Measurements from ENCODE around the gene LYRM2. TPM values are rescaled to one million over a fixed set of nuclear protein-coding genes. Genes with fewer than 3 reads are reported as not detected.

The LYRM2 gene
- total and polyA plus RNA-seq, 9 of the 15 experiments (the other 6 are each of a cell fraction or from before 2014, with no cell fraction given): 13.9 to 115 (median 42.9) TPM

GRCh38 chr6:89638320-89639195, at the start of gene LYRM2 (continued):
- TF ChIP-seq SIN3B (IDR thresholded peaks at IDR 0.05; ENCODE audit: low read depth) (0 out of 2 replicates have a peak, but pooled peaks have one; percentile 64), CREB3L1 (IDR thresholded peaks at IDR 0.05; ENCODE audit: borderline replicate concordance, low read depth) (peak; percentile 13; the same call in 1 of the 2 replicates), MXI1 (IDR thresholded peaks at IDR 0.05; ENCODE audit: low read depth, low read length) (no peak), E2F3 (CRISPR knock-in tag; IDR thresholded peaks at IDR 0.05) (peak; percentile 75; the same call in 1 of the 2 replicates), C11orf30 (IDR thresholded peaks at IDR 0.05; ENCODE audit: low read depth) (peak; percentile 65; the same call in 1 of the 2 replicates), TSC22D4 (tag; IDR thresholded peaks at IDR 0.05) (no peak), ATF1 (CRISPR knock-in tag; IDR thresholded peaks at IDR 0.05) (no peak), ATF1 (tag; IDR thresholded peaks at IDR 0.05) (peak; percentile 75), ZNF121 (CRISPR knock-in tag; conservative IDR thresholded peaks at IDR 0.05) (0 out of 2 replicates have a peak, but pooled peaks have one; percentile 11), RFX5 (IDR thresholded peaks at IDR 0.05; ENCODE audit: low read depth, low read length) (no peak), RAD21 (CRISPR knock-in tag; conservative IDR thresholded peaks at IDR 0.05 in 1 of 2, IDR thresholded peaks at IDR 0.05 in 1 of 2) (0 out of 4 replicates have a peak, but pooled peaks of 1 of the 2 experiments have one; percentile 7), CHD2 (IDR thresholded peaks at IDR 0.05; ENCODE audit: low read depth, low read length) (peak; percentile 83), CBFB (CRISPR knock-in tag; IDR thresholded peaks at IDR 0.05) (0 out of 2 replicates have a peak, but pooled peaks have one; percentile 20), HDAC1 (IDR thresholded peaks at IDR 0.05) (peak in 1 of 2 experiments; percentile 80; a peak in 1 of 4 replicates), NFE2L1 (tag; IDR thresholded peaks at IDR 0.05; ENCODE audit: borderline replicate concordance, low read depth) (no peak), POLR2B (IDR thresholded peaks at IDR 0.05; ENCODE audit: low read depth, partially characterized antibody) (peak; percentile 95), HES1 (IDR thresholded peaks at IDR 0.05; ENCODE audit: low read depth) (no peak), MAZ (CRISPR knock-in tag; conservative IDR thresholded peaks at IDR 0.05 in 1 of 2, IDR thresholded peaks at IDR 0.05 in 1 of 2) (peak; percentile 42 to 64; a peak in 2 of 4 replicates), CBFA2T3 (IDR thresholded peaks at IDR 0.05) (no peak), NRF1 (conservative IDR thresholded peaks at IDR 0.05 in 1 of 2, IDR thresholded peaks at IDR 0.05 in 1 of 2) (peak; percentile 91 to 93), LCOR (CRISPR knock-in tag; IDR thresholded peaks at IDR 0.05) (peak; percentile 60; the same call in 1 of the 2 replicates), CEBPB (tag; IDR thresholded peaks at IDR 0.05) (no peak), NR2C2 (CRISPR knock-in tag; IDR thresholded peaks at IDR 0.05) (no peak), NR2C2 (tag; IDR thresholded peaks at IDR 0.05) (peak; percentile 73; the same call in 1 of the 2 replicates), FIP1L1 (IDR thresholded peaks at IDR 0.05; ENCODE audit: low read depth, low read length, poor library complexity, severe bottlenecking) (no peak), SRSF7 (optimal IDR thresholded peaks at IDR 0.05; ENCODE audit: low read depth, low read length) (no peak), RBM34 (IDR thresholded peaks at IDR 0.05; ENCODE audit: borderline replicate concordance, insufficient read depth, low read length) (no peak), LEF1 (IDR thresholded peaks at IDR 0.05) (no peak), ZEB2 (IDR thresholded peaks at IDR 0.05) (peak; percentile 7; the same call in 1 of the 2 replicates)

Data from K562 (cell line).